SK-N-SH (cell line): ENCODE measurements around the gene ATP6V0E2.

Experiments used
- ELF1 ChIP-seq: IDR thresholded peaks from 2 replicates; pipeline ENCODE4 v1.4.0; 2012
- EZH2phosphoT487 ChIP-seq: fragments of 200-600 bp; sonication (generic); IDR thresholded peaks from 2 replicates; pipeline ENCODE4 v1.6.1; 2017; ENCODE audit warnings: low read depth, mixed run types, mild to moderate bottlenecking, antibody characterized with exemption, moderate library complexity, borderline replicate concordance
- FOXM1 ChIP-seq: IDR thresholded peaks from 2 replicates; pipeline ENCODE4 v1.4.0; 2012; ENCODE audit warnings: low read depth, mild to moderate bottlenecking
- GABPA ChIP-seq: IDR thresholded peaks from 2 replicates; pipeline ENCODE4 v1.4.0; 2012; ENCODE audit warnings: low read depth, mild to moderate bottlenecking
- GATA2 ChIP-seq: sonication (generic); formaldehyde crosslinking; IDR thresholded peaks from 2 replicates; pipeline ENCODE4 v1.5.0; 2020; ENCODE audit warnings: mild to moderate bottlenecking, missing genetic modification reagents
- NRF1 ChIP-seq: IDR thresholded peaks from 2 replicates; pipeline ENCODE4 v1.6.1; 2012; ENCODE audit warnings: low read depth, mild to moderate bottlenecking, low read length
- POLR2AphosphoS5 ChIP-seq: IDR thresholded peaks from 2 replicates; pipeline ENCODE4 v1.6.1; 2012; ENCODE audit warnings: low read depth, low read length
- RAD21 ChIP-seq: IDR thresholded peaks from 2 replicates; pipeline ENCODE4 v1.6.1; 2012; ENCODE audit warnings: mild to moderate bottlenecking, low read length
- REST ChIP-seq: IDR thresholded peaks from 2 replicates; pipeline ENCODE4 v1.6.1; 2012; ENCODE audit warnings: mild to moderate bottlenecking, low read depth, low read length, moderate library complexity
- RFX5 ChIP-seq: IDR thresholded peaks from 2 replicates; pipeline ENCODE4 v1.6.1; 2012; ENCODE audit warnings: mild to moderate bottlenecking, improper control_type of control experiment, low read length
- USF1 ChIP-seq: IDR thresholded peaks from 2 replicates; pipeline ENCODE4 v1.4.0; 2012; ENCODE audit warnings: low read depth, borderline replicate concordance
- TF ChIP-seq, protein P1 (sequence below): fragments of 200-600 bp; sonication (generic); IDR thresholded peaks from 2 replicates; pipeline ENCODE4 v1.6.1; 2017; ENCODE audit warnings: antibody characterized with exemption, mild to moderate bottlenecking, moderate library complexity

DNA sequence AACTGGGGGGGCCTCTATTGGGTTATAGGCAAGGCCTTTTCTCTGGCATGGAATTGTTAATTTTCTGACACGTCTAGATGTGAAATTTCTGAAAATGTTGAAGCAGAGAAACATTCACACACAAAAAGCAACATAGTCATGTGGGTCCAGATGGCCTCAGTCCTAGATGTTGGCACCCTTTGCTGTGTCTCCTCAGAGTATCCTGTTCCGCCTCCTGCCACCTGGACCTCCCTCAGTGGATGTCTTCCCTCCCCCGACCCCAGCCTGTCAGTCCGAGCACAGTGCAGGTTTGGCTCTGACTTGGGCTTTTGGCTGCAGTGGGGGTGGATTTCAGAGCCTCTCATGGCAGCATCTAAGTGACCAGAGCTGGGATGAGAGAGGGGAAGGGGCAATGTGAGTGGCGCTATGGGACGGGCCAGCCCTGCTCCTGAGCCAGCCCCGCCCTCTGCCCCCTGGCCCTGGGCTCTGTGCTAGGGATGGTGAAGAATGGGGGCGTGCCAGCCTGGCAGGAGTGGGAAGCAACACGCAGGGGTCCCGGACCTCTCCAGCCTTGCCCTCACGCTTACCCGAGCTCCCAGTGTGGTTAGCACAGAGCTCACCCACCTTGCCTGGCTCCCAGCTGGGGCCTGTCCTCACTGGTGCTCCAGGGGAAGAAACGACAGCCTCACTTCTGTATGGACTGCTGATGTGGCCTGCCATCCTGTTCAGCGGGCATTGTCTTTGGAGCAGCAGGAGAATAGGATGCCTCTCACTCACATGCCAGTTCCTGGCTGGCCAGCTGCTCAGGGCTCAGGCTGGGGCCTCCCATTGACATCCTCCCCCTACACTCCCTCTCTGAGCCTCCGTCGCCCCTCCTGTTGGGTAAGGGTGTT lies 6.2 kb downstream of the ATP6V0E2 start:
- TF ChIP-seq FOXM1 (no peak), REST (no peak), RFX5 (no peak), GATA2 (CRISPR knock-in tag) (no peak), POLR2AphosphoS5 (no peak), EZH2phosphoT487 (no peak), ELF1 (no peak), RAD21 (no peak), USF1 (no peak), GABPA (no peak), NRF1 (no peak)
- TF ChIP-seq, protein P1, sequence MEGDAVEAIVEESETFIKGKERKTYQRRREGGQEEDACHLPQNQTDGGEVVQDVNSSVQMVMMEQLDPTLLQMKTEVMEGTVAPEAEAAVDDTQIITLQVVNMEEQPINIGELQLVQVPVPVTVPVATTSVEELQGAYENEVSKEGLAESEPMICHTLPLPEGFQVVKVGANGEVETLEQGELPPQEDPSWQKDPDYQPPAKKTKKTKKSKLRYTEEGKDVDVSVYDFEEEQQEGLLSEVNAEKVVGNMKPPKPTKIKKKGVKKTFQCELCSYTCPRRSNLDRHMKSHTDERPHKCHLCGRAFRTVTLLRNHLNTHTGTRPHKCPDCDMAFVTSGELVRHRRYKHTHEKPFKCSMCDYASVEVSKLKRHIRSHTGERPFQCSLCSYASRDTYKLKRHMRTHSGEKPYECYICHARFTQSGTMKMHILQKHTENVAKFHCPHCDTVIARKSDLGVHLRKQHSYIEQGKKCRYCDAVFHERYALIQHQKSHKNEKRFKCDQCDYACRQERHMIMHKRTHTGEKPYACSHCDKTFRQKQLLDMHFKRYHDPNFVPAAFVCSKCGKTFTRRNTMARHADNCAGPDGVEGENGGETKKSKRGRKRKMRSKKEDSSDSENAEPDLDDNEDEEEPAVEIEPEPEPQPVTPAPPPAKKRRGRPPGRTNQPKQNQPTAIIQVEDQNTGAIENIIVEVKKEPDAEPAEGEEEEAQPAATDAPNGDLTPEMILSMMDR: no peak
